GM23338 (cell line): ENCODE data around the gene MICAL2. TPM values are rescaled to one million over a fixed set of nuclear protein-coding genes. Genes with fewer than 3 reads are reported as not detected.

Source experiments
- ATAC-seq: fragments of 200-7000 bp; cut with Tn5 transposase; 3 replicates; pipeline ENCODE4 v1.9.1; 2020
- DNase-seq: peaks from one replicate; pipeline ENCODE4 v3.0.0-alpha.2; 2015; ENCODE audit warnings: low spot score
- H2AFZ ChIP-seq: fragments of 200-600 bp; sonication (generic); 2 replicates; pipeline ENCODE4 v1.8.0; 2016; ENCODE audit warnings: antibody characterized with exemption, mild to moderate bottlenecking, moderate library complexity
- H3F3A ChIP-seq: fragments of 200-600 bp; sonication (generic); replicated peaks from 2 replicates; pipeline ENCODE4 v1.8.0; 2017; ENCODE audit warnings: antibody characterized with exemption, mixed run types, low read depth
- H3K27ac ChIP-seq: fragments of 200-600 bp; sonication (generic); 2 replicates; pipeline ENCODE4 v1.6.1; 2016; ENCODE audit warnings: low read depth
- H3K27me3 ChIP-seq: fragments of 200-600 bp; sonication (generic); 2 replicates; pipeline ENCODE4 v1.8.0; 2016; ENCODE audit warnings: mild to moderate bottlenecking, mixed run types, moderate library complexity; ENCODE audit not compliant: insufficient read depth
- H3K36me3 ChIP-seq: fragments of 200-600 bp; sonication (generic); 2 replicates; pipeline ENCODE4 v1.8.0; 2016; ENCODE audit warnings: mild to moderate bottlenecking; ENCODE audit not compliant: insufficient read depth
- H3K4me1 ChIP-seq: fragments of 200-600 bp; sonication (generic); 2 replicates; pipeline ENCODE4 v1.8.0; 2016; ENCODE audit warnings: mild to moderate bottlenecking, moderate library complexity; ENCODE audit not compliant: insufficient read depth
- H3K4me2 ChIP-seq: fragments of 200-600 bp; sonication (generic); 2 replicates; pipeline ENCODE4 v1.7.1; 2017; ENCODE audit warnings: mixed run types
- H3K4me3 ChIP-seq: fragments of 200-600 bp; sonication (generic); 2 replicates; pipeline ENCODE4 v1.6.1; 2016; ENCODE audit warnings: mixed run types
- H3K79me2 ChIP-seq: fragments of 200-600 bp; sonication (generic); replicated peaks from 2 replicates; pipeline ENCODE4 v1.8.0; 2017; ENCODE audit warnings: mild to moderate bottlenecking; ENCODE audit not compliant: insufficient read depth
- H3K9me2 ChIP-seq: fragments of 200-600 bp; sonication (generic); 2 replicates; pipeline ENCODE4 v1.8.0; 2017; ENCODE audit not compliant: insufficient read depth
- H4K20me1 ChIP-seq: fragments of 200-600 bp; sonication (generic); replicated peaks from 2 replicates; pipeline ENCODE4 v1.8.0; 2017; ENCODE audit warnings: mild to moderate bottlenecking; ENCODE audit not compliant: insufficient read depth
- H3K27ac Mint-ChIP-seq: 2 replicates; pipeline ENCODE4 v1.8.0; 2020; ENCODE audit warnings: inconsistent platforms, mild to moderate bottlenecking, moderate library complexity, mixed read lengths
- H3K27me3 Mint-ChIP-seq: 3 replicates; pipeline ENCODE4 v1.8.0; 2022; ENCODE audit warnings: low read depth, mild to moderate bottlenecking, moderate library complexity, mixed read lengths, inconsistent platforms; ENCODE audit not compliant: insufficient read depth, poor library complexity
- H3K36me3 Mint-ChIP-seq: 3 replicates; pipeline ENCODE4 v1.8.0; 2021; ENCODE audit warnings: low read depth, mild to moderate bottlenecking, inconsistent platforms, moderate library complexity, mixed read lengths
- H3K4me1 Mint-ChIP-seq: 3 replicates; pipeline ENCODE4 v1.8.0; 2020; ENCODE audit warnings: mild to moderate bottlenecking, inconsistent platforms, mixed read lengths
- H3K4me3 Mint-ChIP-seq: 3 replicates; pipeline ENCODE4 v1.8.0; 2021; ENCODE audit warnings: moderate library complexity, mild to moderate bottlenecking, inconsistent platforms, mixed read lengths
- H3K9me3 Mint-ChIP-seq: 3 replicates; pipeline ENCODE4 v1.8.0; 2020; ENCODE audit warnings: moderate library complexity, mild to moderate bottlenecking, inconsistent platforms, mixed read lengths
- EZH2 ChIP-seq: fragments of 200-600 bp; sonication (generic); IDR thresholded peaks from one replicate; pipeline ENCODE4 v1.8.0; 2017; ENCODE audit warnings: antibody characterized with exemption, mild to moderate bottlenecking, low read depth; ENCODE audit not compliant: unreplicated experiment
- EZH2phosphoT487 ChIP-seq: fragments of 200-600 bp; sonication (generic); IDR thresholded peaks from one replicate; pipeline ENCODE4 v1.8.1; 2018; ENCODE audit warnings: antibody characterized with exemption; ENCODE audit not compliant: unreplicated experiment
- NANOG ChIP-seq: IDR thresholded peaks from 2 replicates; pipeline ENCODE4 v1.6.1; 2016; ENCODE audit warnings: antibody characterized with exemption, borderline replicate concordance
- STAT1 ChIP-seq: IDR thresholded peaks from one replicate; pipeline ENCODE4 v1.6.1; 2016; ENCODE audit warnings: antibody characterized with exemption; ENCODE audit not compliant: unreplicated experiment
- polyA plus RNA-seq: library from polyadenylated mRNA; unstranded; fragments of >200 nt; fragmentation: Nextera tagmentation; extraction: Ambion mirVana; gene quantifications from 2 replicates; pipeline ENCODE4 v1.2.1, GENCODE V29; 2016
- total RNA-seq: library from RNA; depleted of rRNA; stranded (reverse); fragments of >200 nt; shearing (Covaris generic); gene quantifications from 2 replicates; pipeline ENCODE4 v1.2.3, GENCODE V29; 2014
- TF ChIP-seq, protein P1 (sequence below): fragments of 250-450 bp; sonication (Bioruptor Pico); IDR thresholded peaks from 2 replicates; pipeline ENCODE4 v1.5.0; 2020; ENCODE audit warnings: mild to moderate bottlenecking, moderate library complexity

The MICAL2 gene
- total and polyA plus RNA-seq, 2 experiments from 2014 or later = 0.66 to 1.4 TPM

DNA sequence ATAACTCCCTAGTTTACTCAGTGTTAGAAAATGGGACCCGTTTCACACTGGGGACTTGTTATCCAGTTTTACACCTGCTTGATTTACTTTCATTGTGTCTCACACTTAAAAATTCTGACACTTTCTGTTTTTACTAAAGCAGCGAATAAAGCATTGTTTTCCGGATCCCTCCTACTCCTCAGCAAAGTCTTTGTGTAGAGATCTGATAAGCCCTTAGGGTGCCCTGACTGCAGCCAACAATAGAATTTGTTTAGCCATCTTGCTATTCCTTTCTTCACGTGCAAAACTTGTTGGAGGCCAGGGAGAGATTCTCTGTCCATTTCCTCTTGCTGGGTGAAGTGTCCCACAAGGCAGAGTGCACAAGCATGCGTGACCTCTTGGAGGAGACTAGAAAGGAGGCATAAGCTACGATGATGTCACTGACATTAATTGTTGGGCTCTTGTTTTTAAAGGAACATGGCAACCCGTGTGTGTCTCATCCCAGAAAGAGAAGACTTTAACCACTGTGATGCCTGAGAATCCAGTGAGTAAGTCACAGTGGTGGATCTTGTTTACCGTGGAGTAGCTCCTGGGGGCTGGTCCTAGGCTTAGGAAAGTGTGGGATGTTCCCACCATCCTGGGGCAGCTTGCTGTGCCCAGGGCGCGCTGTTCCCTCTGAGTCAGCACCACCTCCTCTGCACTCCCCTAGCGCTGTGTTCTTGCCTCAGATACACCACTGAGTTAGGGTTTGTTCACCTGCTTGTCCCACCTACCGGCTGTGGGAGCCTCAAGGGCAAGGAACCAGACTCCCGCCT lies 27.7 kb downstream of the MICAL2 start (continued):
- no peak for TF ChIP-seq EZH2phosphoT487

DNA sequence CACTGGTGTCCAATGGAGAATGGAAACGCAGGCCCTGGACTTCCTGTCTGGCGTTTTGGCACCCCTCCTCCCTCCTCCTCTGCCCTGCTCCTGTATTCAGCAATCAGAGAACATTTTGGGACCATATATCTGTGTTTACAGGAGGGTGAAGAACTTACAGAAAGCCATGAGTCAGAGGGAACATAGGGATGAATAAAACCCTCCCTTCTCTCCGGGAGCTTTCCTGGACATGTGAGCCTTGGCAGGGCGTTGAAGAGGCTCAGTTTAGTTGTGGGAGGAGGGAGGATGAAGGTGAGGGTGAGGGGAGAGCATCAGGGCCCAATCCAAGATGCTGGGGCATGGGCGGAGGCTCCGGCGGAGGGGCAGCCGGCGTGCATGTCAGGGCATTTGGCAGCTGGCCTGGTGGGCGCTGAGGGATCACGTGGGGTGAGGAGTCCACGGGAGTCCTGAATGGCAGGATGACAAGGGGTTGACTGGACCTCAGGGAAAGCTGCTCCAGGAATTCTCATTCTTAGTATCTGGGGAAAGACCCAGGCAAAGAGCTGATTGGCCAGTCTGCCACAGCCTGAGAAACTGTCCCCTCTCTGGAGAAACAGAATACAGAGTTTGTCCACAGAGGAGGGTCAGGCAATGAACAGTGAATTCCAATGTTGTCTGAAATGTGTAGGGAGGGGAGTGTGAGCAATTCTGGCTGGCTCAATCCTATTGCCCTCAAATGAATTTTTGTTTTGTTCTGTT lies 28.9 kb downstream of the MICAL2 start:
- peaks cover 6% of the 10 kb centered on the region for H3K27me3 Mint-ChIP-seq
- Histone ChIP-seq H2AFZ (no peak overlapping the region), H3K9me2 (no peaks in the 10 kb centered on the region; the same call in 1 of the 2 replicates), H3K27me3 (no peaks in the 10 kb centered on the region), H3K36me3 (no peaks in the 10 kb centered on the region), H4K20me1 (no peaks in the 10 kb centered on the region), H3K4me1 (no peaks in the 10 kb centered on the region), H3K4me3 (no peak overlapping the region), H3F3A (no peaks in the 10 kb centered on the region), H3K79me2 (no peaks in the 10 kb centered on the region), H3K27ac (no peak overlapping the region), H3K4me2 (no peak overlapping the region)
- H3K36me3 Mint-ChIP-seq = no peaks in the 10 kb centered on the region
- no peak overlapping the region for H3K27ac Mint-ChIP-seq
- H3K4me3 Mint-ChIP-seq = no peak overlapping the region
- no peaks in the 10 kb centered on the region for H3K9me3 Mint-ChIP-seq
- no peak for ATAC-seq
- no peak for DNase-seq
- TF ChIP-seq EZH2phosphoT487 (no peak), STAT1 (no peak), EZH2 (no peak), NANOG (no peak)
- TF ChIP-seq, protein P1, sequence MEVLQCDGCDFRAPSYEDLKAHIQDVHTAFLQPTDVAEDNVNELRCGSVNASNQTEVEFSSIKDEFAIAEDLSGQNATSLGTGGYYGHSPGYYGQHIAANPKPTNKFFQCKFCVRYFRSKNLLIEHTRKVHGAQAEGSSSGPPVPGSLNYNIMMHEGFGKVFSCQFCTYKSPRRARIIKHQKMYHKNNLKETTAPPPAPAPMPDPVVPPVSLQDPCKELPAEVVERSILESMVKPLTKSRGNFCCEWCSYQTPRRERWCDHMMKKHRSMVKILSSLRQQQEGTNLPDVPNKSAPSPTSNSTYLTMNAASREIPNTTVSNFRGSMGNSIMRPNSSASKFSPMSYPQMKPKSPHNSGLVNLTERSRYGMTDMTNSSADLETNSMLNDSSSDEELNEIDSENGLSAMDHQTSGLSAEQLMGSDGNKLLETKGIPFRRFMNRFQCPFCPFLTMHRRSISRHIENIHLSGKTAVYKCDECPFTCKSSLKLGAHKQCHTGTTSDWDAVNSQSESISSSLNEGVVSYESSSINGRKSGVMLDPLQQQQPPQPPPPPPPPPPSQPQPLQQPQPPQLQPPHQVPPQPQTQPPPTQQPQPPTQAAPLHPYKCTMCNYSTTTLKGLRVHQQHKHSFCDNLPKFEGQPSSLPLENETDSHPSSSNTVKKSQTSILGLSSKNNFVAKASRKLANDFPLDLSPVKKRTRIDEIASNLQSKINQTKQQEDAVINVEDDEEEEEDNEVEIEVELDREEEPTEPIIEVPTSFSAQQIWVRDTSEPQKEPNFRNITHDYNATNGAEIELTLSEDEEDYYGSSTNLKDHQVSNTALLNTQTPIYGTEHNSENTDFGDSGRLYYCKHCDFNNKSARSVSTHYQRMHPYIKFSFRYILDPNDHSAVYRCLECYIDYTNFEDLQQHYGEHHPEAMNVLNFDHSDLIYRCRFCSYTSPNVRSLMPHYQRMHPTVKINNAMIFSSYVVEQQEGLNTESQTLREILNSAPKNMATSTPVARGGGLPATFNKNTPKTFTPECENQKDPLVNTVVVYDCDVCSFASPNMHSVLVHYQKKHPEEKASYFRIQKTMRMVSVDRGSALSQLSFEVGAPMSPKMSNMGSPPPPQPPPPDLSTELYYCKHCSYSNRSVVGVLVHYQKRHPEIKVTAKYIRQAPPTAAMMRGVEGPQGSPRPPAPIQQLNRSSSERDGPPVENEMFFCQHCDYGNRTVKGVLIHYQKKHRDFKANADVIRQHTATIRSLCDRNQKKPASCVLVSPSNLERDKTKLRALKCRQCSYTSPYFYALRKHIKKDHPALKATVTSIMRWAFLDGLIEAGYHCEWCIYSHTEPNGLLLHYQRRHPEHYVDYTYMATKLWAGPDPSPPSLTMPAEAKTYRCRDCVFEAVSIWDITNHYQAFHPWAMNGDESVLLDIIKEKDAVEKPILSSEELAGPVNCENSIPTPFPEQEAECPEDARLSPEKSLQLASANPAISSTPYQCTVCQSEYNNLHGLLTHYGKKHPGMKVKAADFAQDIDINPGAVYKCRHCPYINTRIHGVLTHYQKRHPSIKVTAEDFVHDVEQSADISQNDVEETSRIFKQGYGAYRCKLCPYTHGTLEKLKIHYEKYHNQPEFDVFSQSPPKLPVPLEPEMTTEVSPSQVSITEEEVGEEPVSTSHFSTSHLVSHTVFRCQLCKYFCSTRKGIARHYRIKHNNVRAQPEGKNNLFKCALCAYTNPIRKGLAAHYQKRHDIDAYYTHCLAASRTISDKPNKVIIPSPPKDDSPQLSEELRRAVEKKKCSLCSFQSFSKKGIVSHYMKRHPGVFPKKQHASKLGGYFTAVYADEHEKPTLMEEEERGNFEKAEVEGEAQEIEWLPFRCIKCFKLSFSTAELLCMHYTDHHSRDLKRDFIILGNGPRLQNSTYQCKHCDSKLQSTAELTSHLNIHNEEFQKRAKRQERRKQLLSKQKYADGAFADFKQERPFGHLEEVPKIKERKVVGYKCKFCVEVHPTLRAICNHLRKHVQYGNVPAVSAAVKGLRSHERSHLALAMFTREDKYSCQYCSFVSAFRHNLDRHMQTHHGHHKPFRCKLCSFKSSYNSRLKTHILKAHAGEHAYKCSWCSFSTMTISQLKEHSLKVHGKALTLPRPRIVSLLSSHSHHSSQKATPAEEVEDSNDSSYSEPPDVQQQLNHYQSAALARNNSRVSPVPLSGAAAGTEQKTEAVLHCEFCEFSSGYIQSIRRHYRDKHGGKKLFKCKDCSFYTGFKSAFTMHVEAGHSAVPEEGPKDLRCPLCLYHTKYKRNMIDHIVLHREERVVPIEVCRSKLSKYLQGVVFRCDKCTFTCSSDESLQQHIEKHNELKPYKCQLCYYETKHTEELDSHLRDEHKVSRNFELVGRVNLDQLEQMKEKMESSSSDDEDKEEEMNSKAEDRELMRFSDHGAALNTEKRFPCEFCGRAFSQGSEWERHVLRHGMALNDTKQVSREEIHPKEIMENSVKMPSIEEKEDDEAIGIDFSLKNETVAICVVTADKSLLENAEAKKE (CRISPR knock-in tag) = no peak
- H3K4me1 Mint-ChIP-seq = peaks cover 3% of the 10 kb centered on the region; the same call in 2 of the 3 replicates
